Panc1 (cell line): ENCODE results near the gene PDE1A. TPM values are rescaled to one million over a fixed set of nuclear protein-coding genes. Genes with fewer than 3 reads are reported as not detected.

Experiments used
- ATAC-seq: fragments of 200-7000 bp; cut with Tn5 transposase; 2 replicates; pipeline ENCODE4 v1.9.1; 2020; ENCODE audit warnings: mild to moderate bottlenecking, moderate library complexity
- BruUV-seq: library from RNA; stranded (reverse); fragments of 400-500 nt; replicated peaks from 2 replicates; lab custom pipeline; 2021; lab: Mats Ljungman, UMichigan
- CTCF ChIA-PET: fragments of 300-600 bp; sonication (Branson Sonifier 250); formaldehyde crosslinking; loops from one replicate; lab custom pipeline; 2022; ENCODE audit warnings: antibody characterized with exemption; lab: Charles Lee
- POLR2A ChIA-PET: fragments of 300-600 bp; sonication (Branson Sonifier 250); formaldehyde crosslinking; loops from one replicate; lab custom pipeline; 2022; ENCODE audit warnings: antibody characterized with exemption; lab: Charles Lee
- DNase-seq: peaks from one replicate; pipeline ENCODE4 v3.0.0-alpha.2; 2010; ENCODE audit warnings: low read depth, low spot score
- H3K27ac ChIP-seq: 2 replicates; pipeline ENCODE4 v1.5.1; 2011; ENCODE audit warnings: mild to moderate bottlenecking, low read length, inconsistent platforms
- H3K27me3 ChIP-seq: fragments of 200-500 bp; sonication (Bioruptor generic); 2 replicates; pipeline ENCODE4 v1.6.0; 2014; ENCODE audit warnings: low read length, inconsistent platforms; ENCODE audit not compliant: control insufficient read depth, insufficient read depth
- H3K36me3 ChIP-seq: fragments of 200-500 bp; sonication (Bioruptor generic); 2 replicates; pipeline ENCODE4 v1.5.1; 2014; ENCODE audit warnings: inconsistent platforms, mild to moderate bottlenecking, low read length, moderate library complexity; ENCODE audit not compliant: control insufficient read depth, insufficient read depth
- H3K4me1 ChIP-seq: 2 replicates; pipeline ENCODE4 v1.5.1; 2011; ENCODE audit warnings: inconsistent platforms, mild to moderate bottlenecking, low read length, moderate library complexity; ENCODE audit not compliant: control insufficient read depth, insufficient read depth
- H3K4me3 ChIP-seq, 2 experiments: 2 replicates each; pipeline ENCODE4 v1.5.1; 2011 to 2012; ENCODE audit warnings: low read depth in 2 of 2, low read length in 2 of 2, mild to moderate bottlenecking in 2 of 2, inconsistent platforms in 1 of 2, moderate library complexity in 1 of 2
- H3K9me3 ChIP-seq: fragments of 200-500 bp; sonication (Bioruptor generic); 2 replicates; pipeline ENCODE4 v1.5.1; 2014; ENCODE audit warnings: low read depth, mild to moderate bottlenecking, inconsistent platforms, low read length, moderate library complexity; ENCODE audit not compliant: control insufficient read depth, insufficient read depth
- CTCF ChIP-seq: fragments of 450-650 bp; IDR thresholded peaks from 2 replicates; pipeline ENCODE4 v1.5.1; 2017; ENCODE audit warnings: mild to moderate bottlenecking
- POLR2AphosphoS5 ChIP-seq: IDR thresholded peaks from 2 replicates; pipeline ENCODE4 v1.6.1; 2012; ENCODE audit warnings: mild to moderate bottlenecking, low read depth, low read length, moderate library complexity
- REST ChIP-seq, 2 experiments: IDR thresholded peaks; 2 replicates each; pipeline ENCODE4 v1.6.1; 2011 to 2012; ENCODE audit warnings: low read depth in 2 of 2, control low read depth in 1 of 2, low read length in 1 of 2, mild to moderate bottlenecking in 1 of 2, moderate library complexity in 1 of 2; ENCODE audit not compliant: insufficient read depth in 1 of 2
- SIN3A ChIP-seq: IDR thresholded peaks from 2 replicates; pipeline ENCODE4 v1.6.1; 2012; ENCODE audit warnings: low read depth, mild to moderate bottlenecking, low read length, moderate library complexity, borderline replicate concordance; ENCODE audit not compliant: insufficient read depth
- TCF7L2 ChIP-seq: IDR thresholded peaks from 2 replicates; pipeline ENCODE4 v1.6.1; 2011; ENCODE audit warnings: mild to moderate bottlenecking, low read depth, low read length, inconsistent platforms
- in situ Hi-C: cut with HindIII; loops from 2 replicates; pipeline ENCODE4 v1.10.0; 2016; ENCODE audit warnings: low sequenced_read_pairs, low pct_unique_long_range_greater_than_20kb
- intact Hi-C: fragments of 100-400 bp; cut with micrococcal nuclease; formaldehyde crosslinking; loops from one replicate; pipeline ENCODE4 v1.10.0; 2022; ENCODE audit not compliant: unreplicated experiment
- total RNA-seq: library from RNA; stranded (reverse); gene quantifications from one replicate; pipeline ENCODE4 v1.2.1, GENCODE V29; 2021; ENCODE audit not compliant: unreplicated experiment

Gene PDE1A
- total RNA-seq, 1 experiment from 2014 or later, result 0.08 TPM

- DNase-seq (no peak), ATAC-seq (no peak)
- POLR2A ChIA-PET, result no interaction called here
- no peaks in the 10 kb centered on the region for H3K4me1 ChIP-seq
- in situ Hi-C loops (no loop called here), intact Hi-C loops (no loop called here)
- no peaks in the 10 kb centered on the region for H3K27me3 ChIP-seq
- TF ChIP-seq REST (IDR thresholded peaks at IDR 0.05; ENCODE audit: insufficient read depth in 1 of 2, low read depth in 2 of 2, low read length in 1 of 2) (no peak), SIN3A (no peak), TCF7L2 (no peak), CTCF (no peak), POLR2AphosphoS5 (no peak)
- H3K36me3 ChIP-seq, result no peaks in the 10 kb centered on the region
- BruUV-seq, result no TSS peak
- H3K4me3 ChIP-seq, result no peak overlapping the region
- no peaks in the 10 kb centered on the region for H3K9me3 ChIP-seq
- CTCF ChIA-PET, result no interaction called here
- H3K27ac ChIP-seq, result no peak overlapping the region
Measured at GRCh38 chr2:182349268-182349667, 77.6 kb downstream of the PDE1A start.

GRCh38 chr2:182345384-182345783 lies 81.5 kb downstream of the PDE1A start:
- intact Hi-C loops (no loop called here), in situ Hi-C loops (no loop called here)
- Histone ChIP-seq H3K4me1 (no peaks in the 10 kb centered on the region), H3K9me3 (no peaks in the 10 kb centered on the region), H3K27me3 (no peaks in the 10 kb centered on the region), H3K4me3 (no peak overlapping the region), H3K27ac (no peak overlapping the region), H3K36me3 (no peaks in the 10 kb centered on the region)
- no peak for DNase-seq
- CTCF ChIA-PET, result no interaction called here
- ATAC-seq, result no peak
- no peak for TF ChIP-seq REST (IDR thresholded peaks at IDR 0.05; ENCODE audit: insufficient read depth in 1 of 2, low read depth in 2 of 2, low read length in 1 of 2)
- no peak for TF ChIP-seq TCF7L2
- no peak for TF ChIP-seq SIN3A
- TF ChIP-seq POLR2AphosphoS5, result no peak
- no peak for TF ChIP-seq CTCF
- POLR2A ChIA-PET, result no interaction called here
- no TSS peak for BruUV-seq
